ENCODE data around the gene NCKAP1. TPM values are rescaled to one million over a fixed set of nuclear protein-coding genes. Genes with fewer than 3 reads are reported as not detected.

NCKAP1 gene
- polyA plus RNA-seq, 1 of the 3 experiments (the other 2 are of a cell fraction), result 64.0 TPM

GRCh38 chr2:183025993-183026392 lies 12.3 kb downstream of the NCKAP1 start (continued):
- TF ChIP-seq TCF12 (IDR thresholded peaks at IDR 0.05) (no peak), MEF2A (IDR thresholded peaks at IDR 0.05; ENCODE audit: borderline replicate concordance, low read depth) (no peak), FOXM1 (IDR thresholded peaks at IDR 0.05; ENCODE audit: low read depth) (no peak)

DNA sequence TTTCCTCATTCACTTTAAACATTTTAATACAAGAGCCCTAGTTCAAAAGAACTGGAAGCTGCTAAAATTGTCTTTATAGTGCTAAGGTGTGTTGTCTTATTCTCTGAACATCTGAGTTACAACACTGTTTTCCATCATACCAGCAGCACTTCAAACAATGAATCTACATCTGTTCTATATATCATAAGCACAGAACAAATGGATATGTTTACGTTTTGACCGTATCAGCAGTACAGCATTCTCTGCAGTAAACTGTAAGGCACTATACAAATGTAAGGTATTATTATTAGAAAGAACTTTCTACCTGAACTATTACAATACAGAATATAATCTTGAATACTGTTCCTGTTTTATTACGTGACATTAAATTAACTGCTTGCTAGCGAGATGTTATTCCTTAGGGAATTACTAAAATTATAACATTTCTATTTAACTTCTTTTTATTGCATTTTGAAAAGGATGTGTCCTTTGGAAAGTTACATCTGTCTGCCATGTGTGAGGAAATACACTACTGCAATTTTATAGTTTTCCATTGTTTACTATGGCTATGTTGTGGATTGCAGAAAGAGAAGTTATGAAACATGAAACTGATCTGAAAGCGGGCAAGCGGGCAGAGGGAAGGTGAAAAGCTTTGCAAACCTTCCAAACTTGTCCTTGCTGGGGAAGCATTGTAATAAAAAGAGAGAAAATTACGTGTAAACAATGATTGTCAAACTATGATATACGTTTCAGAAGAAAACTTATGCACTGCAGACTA lies 13.7 kb downstream of the NCKAP1 start:
- peaks cover 0 to 9% of the 10 kb centered on the region in 2 experiments; a peak in 3 of 4 replicates for H3K4me1 ChIP-seq (ENCODE audit: control insufficient read depth in 1 of 2, insufficient read depth in 2 of 2, low read depth in 1 of 2, low read length in 1 of 2)
- peak; percentile 27 for DNase-seq
- H3K9me2 ChIP-seq, result no peaks in the 10 kb centered on the region
- no peaks in the 10 kb centered on the region for H3K9me3 ChIP-seq
- peak overlapping the region in 1 of 2 experiments; percentile 34; a peak in 1 of 4 replicates for H3K27ac ChIP-seq (ENCODE audit: low read depth in 2 of 2, low read length in 1 of 2)
- no peak overlapping the region for H2AFZ ChIP-seq (ENCODE audit: low read depth)
- 83% methylated on average over 8 of the region's 8 CpGs for WGBS (ENCODE audit: low lambda C conversion rate)
- H3K79me2 ChIP-seq (ENCODE audit: insufficient read depth), result peaks cover 100% of the 10 kb centered on the region
- H3F3A ChIP-seq (replicated peaks; ENCODE audit: insufficient read depth), result peaks cover 10% of the 10 kb centered on the region
- H3K36me3 ChIP-seq (replicated peaks in 1 of 2; ENCODE audit: control insufficient read depth in 1 of 2, insufficient read depth in 2 of 2, low read length in 1 of 2), result peaks cover 24 to 34% of the 10 kb centered on the region in 2 experiments
- peak; percentile 45; the same call in 1 of the 2 replicates for TF ChIP-seq GATA2 (CRISPR knock-in tag; IDR thresholded peaks at IDR 0.05)
- 0 out of 2 replicates have a peak, but pooled peaks have one; percentile 4 for TF ChIP-seq TCF12 (IDR thresholded peaks at IDR 0.05)
- no peak for TF ChIP-seq FOXJ3 (CRISPR knock-in tag; IDR thresholded peaks at IDR 0.05)
- TF ChIP-seq EZH2phosphoT487 (IDR thresholded peaks at IDR 0.05; ENCODE audit: borderline replicate concordance, low read depth), result no peak
- peak; percentile 31; the same call in 1 of the 2 replicates for TF ChIP-seq RCOR1 (IDR thresholded peaks at IDR 0.05; ENCODE audit: low read length)
- H4K20me1 ChIP-seq (ENCODE audit: insufficient read depth), result peaks cover 93% of the 10 kb centered on the region
- H3K9ac ChIP-seq, result no peak overlapping the region
- H3K4me2 ChIP-seq, result no peak overlapping the region
- H3K4me3 ChIP-seq (ENCODE audit: low read depth in 2 of 2, low read length in 1 of 2), result no peak overlapping the region
- POLR2A ChIA-PET, result no interaction called here
- H3K27me3 ChIP-seq (ENCODE audit: insufficient read depth), result no peaks in the 10 kb centered on the region
- CTCF ChIA-PET, result interaction anchor here (0.6 to 2.2 kb wide), 7 partner anchors 13 to 240 kb away, joined by 3 to 9 read pairs (median 3); no protein-coding TSS in a partner anchor

GRCh38 chr2:183022711-183023110 lies 15.5 kb downstream of the NCKAP1 start:
- peaks cover 35 to 44% of the 10 kb centered on the region in 2 experiments for H3K36me3 ChIP-seq (replicated peaks in 1 of 2; ENCODE audit: control insufficient read depth in 1 of 2, insufficient read depth in 2 of 2, low read length in 1 of 2)
- WGBS (ENCODE audit: low lambda C conversion rate), result 97% methylated on average over 3 of the region's 3 CpGs
- peaks cover 100% of the 10 kb centered on the region for H3K79me2 ChIP-seq (ENCODE audit: insufficient read depth)
- H3K9me2 ChIP-seq, result no peaks in the 10 kb centered on the region
- no peak overlapping the region for H3K9ac ChIP-seq
- ChIA-PET CTCF (interaction anchor here (0.7 to 2.2 kb wide), 3 partner anchors 12 to 259 kb away, joined by 3 to 9 read pairs (median 8); no protein-coding TSS in a partner anchor), POLR2A (no interaction called here)
- H2AFZ ChIP-seq (ENCODE audit: low read depth), result no peak overlapping the region
- H3F3A ChIP-seq (replicated peaks; ENCODE audit: insufficient read depth), result peaks cover 16% of the 10 kb centered on the region
- H3K4me2 ChIP-seq, result no peak overlapping the region
- H3K9me3 ChIP-seq, result no peaks in the 10 kb centered on the region
- no peak overlapping the region for H3K4me3 ChIP-seq (ENCODE audit: low read depth in 2 of 2, low read length in 1 of 2)
- no peak for DNase-seq
- no peak overlapping the region for H3K27ac ChIP-seq (ENCODE audit: low read depth in 2 of 2, low read length in 1 of 2)
- H4K20me1 ChIP-seq (ENCODE audit: insufficient read depth), result peaks cover 95% of the 10 kb centered on the region
- TF ChIP-seq EZH2phosphoT487 (IDR thresholded peaks at IDR 0.05; ENCODE audit: borderline replicate concordance, low read depth), result no peak
- TF ChIP-seq, protein P1, sequence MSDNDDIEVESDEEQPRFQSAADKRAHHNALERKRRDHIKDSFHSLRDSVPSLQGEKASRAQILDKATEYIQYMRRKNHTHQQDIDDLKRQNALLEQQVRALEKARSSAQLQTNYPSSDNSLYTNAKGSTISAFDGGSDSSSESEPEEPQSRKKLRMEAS (IDR thresholded peaks at IDR 0.05; ENCODE audit: low read depth), result no peak
- TF ChIP-seq FOXM1 (IDR thresholded peaks at IDR 0.05; ENCODE audit: low read depth), result no peak
- no peak for TF ChIP-seq RAD21 (IDR thresholded peaks at IDR 0.05; ENCODE audit: low read length)
- no peak for TF ChIP-seq NRF1 (IDR thresholded peaks at IDR 0.05; ENCODE audit: low read depth, low read length)
- TF ChIP-seq, protein P2, sequence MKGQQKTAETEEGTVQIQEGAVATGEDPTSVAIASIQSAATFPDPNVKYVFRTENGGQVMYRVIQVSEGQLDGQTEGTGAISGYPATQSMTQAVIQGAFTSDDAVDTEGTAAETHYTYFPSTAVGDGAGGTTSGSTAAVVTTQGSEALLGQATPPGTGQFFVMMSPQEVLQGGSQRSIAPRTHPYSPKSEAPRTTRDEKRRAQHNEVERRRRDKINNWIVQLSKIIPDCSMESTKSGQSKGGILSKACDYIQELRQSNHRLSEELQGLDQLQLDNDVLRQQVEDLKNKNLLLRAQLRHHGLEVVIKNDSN (IDR thresholded peaks at IDR 0.05; ENCODE audit: borderline replicate concordance, low read depth), result no peak
- no peak for TF ChIP-seq USF2 (IDR thresholded peaks at IDR 0.05; ENCODE audit: borderline replicate concordance, low read depth, low read length)
- no peaks in the 10 kb centered on the region for H3K27me3 ChIP-seq (ENCODE audit: insufficient read depth)
- H3K4me1 ChIP-seq (ENCODE audit: control insufficient read depth in 1 of 2, insufficient read depth in 2 of 2, low read depth in 1 of 2, low read length in 1 of 2), result peaks cover 0 to 9% of the 10 kb centered on the region in 2 experiments; a peak in 3 of 4 replicates

Measured in SK-N-SH (cell line).